ENCODE data around the gene DAGLA.
"Not testable (repeated sequence)": the region's sequence is repeated elsewhere in the genome, so short reads cannot be mapped to it uniquely, and the experiment has no call there.

DAGLA gene, protein sequence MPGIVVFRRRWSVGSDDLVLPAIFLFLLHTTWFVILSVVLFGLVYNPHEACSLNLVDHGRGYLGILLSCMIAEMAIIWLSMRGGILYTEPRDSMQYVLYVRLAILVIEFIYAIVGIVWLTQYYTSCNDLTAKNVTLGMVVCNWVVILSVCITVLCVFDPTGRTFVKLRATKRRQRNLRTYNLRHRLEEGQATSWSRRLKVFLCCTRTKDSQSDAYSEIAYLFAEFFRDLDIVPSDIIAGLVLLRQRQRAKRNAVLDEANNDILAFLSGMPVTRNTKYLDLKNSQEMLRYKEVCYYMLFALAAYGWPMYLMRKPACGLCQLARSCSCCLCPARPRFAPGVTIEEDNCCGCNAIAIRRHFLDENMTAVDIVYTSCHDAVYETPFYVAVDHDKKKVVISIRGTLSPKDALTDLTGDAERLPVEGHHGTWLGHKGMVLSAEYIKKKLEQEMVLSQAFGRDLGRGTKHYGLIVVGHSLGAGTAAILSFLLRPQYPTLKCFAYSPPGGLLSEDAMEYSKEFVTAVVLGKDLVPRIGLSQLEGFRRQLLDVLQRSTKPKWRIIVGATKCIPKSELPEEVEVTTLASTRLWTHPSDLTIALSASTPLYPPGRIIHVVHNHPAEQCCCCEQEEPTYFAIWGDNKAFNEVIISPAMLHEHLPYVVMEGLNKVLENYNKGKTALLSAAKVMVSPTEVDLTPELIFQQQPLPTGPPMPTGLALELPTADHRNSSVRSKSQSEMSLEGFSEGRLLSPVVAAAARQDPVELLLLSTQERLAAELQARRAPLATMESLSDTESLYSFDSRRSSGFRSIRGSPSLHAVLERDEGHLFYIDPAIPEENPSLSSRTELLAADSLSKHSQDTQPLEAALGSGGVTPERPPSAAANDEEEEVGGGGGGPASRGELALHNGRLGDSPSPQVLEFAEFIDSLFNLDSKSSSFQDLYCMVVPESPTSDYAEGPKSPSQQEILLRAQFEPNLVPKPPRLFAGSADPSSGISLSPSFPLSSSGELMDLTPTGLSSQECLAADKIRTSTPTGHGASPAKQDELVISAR

DNA sequence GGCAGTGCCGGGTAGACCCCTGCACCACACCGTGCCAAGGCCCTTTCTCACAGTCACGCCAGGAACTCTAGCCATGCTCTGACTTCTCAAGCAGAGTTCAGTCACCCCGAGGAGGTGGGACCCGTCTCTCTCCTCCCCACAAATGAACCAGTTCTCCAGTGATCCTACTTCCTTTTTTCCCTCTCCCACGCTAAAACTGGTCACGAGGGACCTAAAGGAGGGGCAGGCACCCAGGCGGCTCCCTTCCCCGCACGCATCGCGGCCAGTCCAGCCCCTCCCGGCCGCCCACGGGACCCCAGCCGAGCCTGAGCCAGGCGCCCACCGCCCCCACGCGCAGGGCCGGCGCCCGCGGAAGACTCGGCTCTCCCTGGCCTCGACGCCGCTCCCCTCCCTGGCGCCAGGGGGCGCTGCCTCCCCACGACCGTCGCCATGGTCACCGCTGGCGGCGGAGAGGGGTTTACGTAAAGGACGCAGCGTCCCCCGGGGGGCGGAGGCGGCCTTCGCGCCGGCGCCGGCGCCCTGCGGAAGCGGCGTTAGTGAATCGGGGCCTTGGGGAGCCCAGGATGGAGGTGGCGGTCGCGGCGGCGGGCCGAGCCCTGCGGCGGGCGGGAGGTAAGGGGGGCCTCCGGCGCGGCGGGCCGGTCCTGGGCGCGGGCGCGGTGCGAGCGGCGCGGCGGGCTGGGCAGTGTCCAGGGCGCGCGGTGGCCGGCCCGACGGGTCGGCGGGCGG, at the start of gene DAGLA:
DAGLA (plus strand) TSS at position 499 of the 729 bp plus-strand sequence. CDS start 39,765 bp downstream, outside the sequence.
- DNase-seq (ENCODE audit: low read depth, low spot score), result peak; percentile 66

DNA sequence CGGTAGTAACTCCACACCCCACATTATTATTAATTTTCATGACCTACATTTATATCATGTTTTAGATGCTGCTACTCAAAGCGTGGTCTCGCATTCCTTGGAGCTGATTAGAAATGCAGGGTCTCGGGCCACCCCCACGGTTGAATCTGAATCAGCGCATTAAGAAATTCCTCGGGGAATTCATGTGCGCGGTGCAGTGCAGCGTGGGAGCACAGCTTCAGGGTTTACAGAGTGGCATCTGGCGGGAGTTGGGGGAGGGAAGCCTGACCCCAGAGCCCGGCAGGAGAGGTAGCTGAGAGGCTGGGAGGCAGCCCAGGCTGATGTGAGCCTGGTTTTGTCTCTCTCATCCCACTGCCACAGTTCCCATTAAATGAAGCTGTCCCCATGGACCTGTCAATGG, 48.1 kb upstream of the DAGLA start:
- DNase-seq (ENCODE audit: low read depth, low spot score), result no peak

- DNase-seq (ENCODE audit: low read depth, low spot score), result no peak
These were observed 44.9 kb upstream of the DAGLA start for GRCh38 chr11:61635304-61635703.

- no peak for DNase-seq (ENCODE audit: low read depth, low spot score)
These were observed 44.4 kb upstream of the DAGLA start for GRCh38 chr11:61635787-61636186.

DNA sequence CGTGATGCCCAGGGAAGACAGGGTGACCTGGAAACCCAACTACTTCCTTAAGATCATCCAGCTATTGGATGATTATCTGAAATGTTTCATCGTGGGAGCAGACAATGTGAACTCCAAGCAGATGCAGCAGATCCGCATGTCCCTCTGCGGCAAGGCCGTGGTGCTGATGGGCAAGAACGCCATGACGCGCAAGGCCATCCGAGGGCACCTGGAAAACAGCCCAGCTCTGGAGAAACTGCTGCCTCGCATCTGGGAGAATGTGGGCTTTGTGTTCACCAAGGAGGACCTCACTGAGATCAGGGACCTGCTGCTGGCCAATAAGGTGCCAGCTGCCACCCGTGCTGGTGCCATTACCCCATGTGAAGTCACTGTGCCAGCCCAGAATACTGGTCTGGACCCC, 43.5 kb upstream of the DAGLA start:
- DNase-seq (ENCODE audit: low read depth, low spot score), result no peak

GRCh38 chr11:61637277-61637676, 42.9 kb upstream of the DAGLA start:
- no peak for DNase-seq (ENCODE audit: low read depth, low spot score)

DNA sequence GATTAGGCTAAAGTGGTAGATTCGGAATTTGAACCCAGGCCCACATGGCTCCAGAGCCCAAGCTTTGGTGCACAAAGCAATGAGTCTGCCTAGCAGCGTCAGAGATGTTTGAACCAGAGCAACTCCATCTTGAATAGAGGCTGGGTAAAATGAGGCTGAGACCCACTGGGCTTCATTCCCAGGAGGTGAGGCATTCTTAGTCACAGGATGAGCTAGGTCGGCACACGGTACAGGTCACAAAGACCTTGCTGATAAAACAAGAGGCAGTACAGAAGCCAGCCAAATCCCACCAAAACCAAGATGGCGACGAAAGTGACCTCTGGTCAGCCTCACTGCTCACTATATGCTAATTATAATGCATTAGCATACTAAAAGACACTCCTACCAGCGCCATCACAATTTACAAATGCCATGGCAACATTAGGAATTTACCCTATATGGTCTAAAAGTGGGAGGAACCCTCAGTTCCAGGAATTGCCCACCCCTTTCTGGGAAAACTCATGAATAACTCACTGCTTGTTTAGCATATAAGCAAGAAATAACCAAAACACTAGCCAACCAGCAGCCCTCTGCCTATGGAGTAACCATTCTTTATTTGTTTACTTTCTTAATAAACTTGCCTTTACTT, 40.3 kb upstream of the DAGLA start:
- no peak for DNase-seq (ENCODE audit: low read depth, low spot score)

- no peak for DNase-seq (ENCODE audit: low read depth, low spot score)
These were observed 38.0 kb upstream of the DAGLA start for GRCh38 chr11:61642162-61642561.

- no peak for DNase-seq (ENCODE audit: low read depth, low spot score)
These were observed 34.9 kb upstream of the DAGLA start for GRCh38 chr11:61645179-61645868.

DNA sequence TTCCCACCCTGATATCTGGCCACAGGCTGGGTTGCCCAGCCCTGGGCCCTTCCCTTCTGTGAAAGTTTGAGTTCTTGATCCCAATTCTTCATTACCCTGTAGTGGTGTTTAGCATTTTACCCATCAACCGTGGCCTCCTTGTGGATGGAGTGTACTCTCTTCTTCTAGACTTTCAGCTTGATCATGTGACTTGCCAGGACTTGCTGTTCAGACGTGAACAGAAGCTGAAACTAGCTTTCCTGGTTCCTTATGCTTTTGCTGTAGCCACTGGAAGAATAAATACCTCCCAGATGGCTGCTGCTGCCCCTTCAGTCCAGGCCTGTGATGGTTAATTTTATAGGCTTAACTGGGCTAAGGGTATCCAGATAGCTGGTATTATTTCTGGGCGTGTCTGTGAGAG, 32.7 kb upstream of the DAGLA start:
- no peak for DNase-seq (ENCODE audit: low read depth, low spot score)

DNA sequence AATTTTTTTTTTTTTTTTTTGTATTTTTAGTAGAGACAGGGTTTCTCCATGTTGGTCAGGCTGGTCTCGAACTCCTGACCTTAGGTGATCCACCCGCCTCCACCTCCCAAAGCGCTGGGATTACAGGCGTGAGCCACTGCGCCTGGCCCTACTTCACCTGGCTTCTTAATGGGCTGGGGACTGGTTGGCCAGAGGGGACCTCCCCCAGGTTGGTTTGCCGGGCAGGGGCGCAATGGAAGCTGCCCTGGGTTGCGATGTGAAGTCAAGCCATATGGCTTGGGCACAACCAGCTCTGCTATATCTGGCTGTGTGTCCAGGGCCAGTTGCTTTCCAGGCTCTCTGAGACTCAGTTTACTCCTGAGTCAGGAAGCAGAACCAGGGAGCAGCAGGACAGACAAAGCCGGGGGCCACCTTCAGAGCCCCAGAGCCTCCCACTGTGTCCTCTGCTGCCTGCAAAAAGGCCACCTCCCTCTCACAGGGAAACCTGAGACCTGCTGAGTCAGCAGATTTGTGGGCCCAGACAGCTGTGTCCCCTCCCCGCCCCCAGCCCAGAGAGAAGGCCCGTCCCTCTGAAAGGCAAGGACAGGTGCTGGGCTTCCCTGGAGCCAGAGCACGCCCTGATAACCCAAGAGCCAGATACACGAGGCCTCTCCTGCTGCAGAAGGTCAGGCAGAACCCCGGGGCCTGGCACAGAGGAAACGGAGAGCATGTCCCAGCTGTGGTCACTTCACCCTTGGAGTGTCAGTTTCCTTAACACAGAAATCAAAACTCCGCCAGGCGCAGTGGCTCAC, 29.2 kb upstream of the DAGLA start:
- DNase-seq (ENCODE audit: low read depth, low spot score), result no peak

DNA sequence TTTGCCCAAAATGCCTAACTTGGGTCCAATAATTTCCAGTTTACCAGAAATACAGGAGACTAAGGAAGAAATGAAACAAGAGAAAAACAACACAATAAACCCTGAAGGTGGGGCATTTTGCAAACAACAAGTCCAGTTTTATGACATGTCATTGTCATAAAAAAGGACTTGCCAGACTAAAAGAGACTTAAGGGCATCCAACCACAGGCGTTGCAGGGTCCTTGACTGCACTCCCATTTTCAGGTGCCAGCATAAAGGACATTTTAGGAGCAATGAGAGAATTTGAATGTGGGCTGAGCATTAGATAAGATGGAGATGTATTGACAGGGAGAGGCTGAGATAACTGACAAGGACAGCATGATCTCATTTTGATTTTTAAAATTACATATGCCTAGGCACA, 28.1 kb upstream of the DAGLA start:
- DNase-seq (ENCODE audit: low read depth, low spot score), result no peak

GRCh38 chr11:61654397-61654829, 25.8 kb upstream of the DAGLA start:
- DNase-seq (ENCODE audit: low read depth, low spot score), result no peak

- DNase-seq (ENCODE audit: low read depth, low spot score), result not testable (repeated sequence)
These were observed 24.7 kb upstream of the DAGLA start for GRCh38 chr11:61655266-61656159.

DNA sequence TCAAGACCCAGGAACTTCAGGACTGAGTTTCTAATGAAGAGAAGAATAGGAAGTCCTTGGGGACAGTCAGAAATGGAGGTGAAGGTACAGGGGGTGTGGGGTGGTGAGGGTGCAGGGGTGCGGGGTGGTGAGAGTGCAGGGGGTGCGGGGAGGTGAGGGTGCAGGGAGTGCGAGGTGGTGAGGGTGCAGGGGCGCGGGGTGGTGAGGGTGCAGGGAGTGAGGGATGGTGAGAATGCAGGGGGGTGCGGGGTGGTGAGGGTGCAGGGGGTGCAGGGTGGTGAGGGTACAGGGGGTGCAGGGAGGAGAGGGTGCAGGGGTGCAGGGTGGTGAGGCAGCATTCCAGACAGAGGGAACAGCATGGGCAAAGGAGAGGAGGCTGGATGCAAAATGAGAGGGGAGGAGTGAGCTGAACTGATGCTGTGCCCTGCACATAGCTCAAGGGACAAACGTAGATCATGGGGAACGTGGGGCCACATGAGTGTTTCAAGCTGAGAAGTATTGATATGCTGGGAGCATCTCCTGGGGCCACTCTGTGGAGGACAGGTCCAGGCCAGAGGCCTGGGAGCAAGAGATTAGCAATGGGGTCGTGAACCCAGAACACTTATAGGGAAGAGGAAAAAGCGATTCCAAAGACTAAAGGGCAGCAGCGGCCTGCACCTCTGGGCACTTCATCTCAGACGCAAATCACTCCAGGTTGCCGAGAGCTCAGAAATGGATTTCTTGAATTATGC, 23.7 kb upstream of the DAGLA start:
- no peak for DNase-seq (ENCODE audit: low read depth, low spot score)

DNA sequence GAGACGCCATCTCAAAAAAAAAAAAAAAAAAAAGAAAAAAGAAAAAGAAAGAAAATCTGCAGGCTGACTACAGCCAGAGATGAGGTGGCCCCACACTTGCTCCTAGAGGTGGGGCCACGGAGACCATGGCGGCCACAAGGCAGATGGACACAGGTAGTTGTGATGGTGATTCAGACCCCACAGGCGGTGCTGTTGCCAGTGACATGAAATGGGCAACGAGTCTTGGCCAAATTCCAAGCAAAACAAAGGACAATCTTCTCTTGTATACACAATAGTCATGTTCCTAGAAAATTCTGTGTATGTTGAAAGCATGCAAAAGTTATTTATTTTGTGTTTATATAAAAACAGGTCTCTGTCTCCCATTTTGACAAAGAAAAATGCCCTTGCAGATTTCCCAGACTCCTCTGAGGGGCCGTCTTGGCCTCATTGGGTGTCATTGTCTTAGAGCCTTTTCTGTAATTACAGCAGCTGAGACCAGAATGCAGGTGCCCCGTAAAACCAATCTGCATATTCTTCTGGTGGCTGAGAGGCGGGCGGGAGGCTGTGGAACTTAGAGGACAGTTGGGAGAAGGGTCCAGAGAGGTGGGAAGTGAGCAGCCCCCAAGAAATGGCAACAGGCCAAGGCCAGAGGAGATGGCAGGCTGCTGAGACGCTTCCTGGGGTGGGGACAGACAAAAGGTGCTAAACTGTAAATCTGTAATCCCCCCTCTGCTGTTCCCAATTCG, 22.5 kb upstream of the DAGLA start:
- DNase-seq (ENCODE audit: low read depth, low spot score), result no peak
